HUES48 (cell line): ENCODE results near the gene HSD3B2.

ENCODE experiments used
- H3K27ac ChIP-seq: one replicate; pipeline ENCODE4 v1.7.0; 2013; ENCODE audit warnings: low read depth, low read length, inconsistent platforms
- H3K27me3 ChIP-seq: 2 replicates; pipeline ENCODE4 v1.6.1; 2013; ENCODE audit warnings: mild to moderate bottlenecking, low read length; ENCODE audit not compliant: control insufficient read depth, insufficient read depth
- H3K36me3 ChIP-seq: 2 replicates; pipeline ENCODE4 v1.6.1; 2013; ENCODE audit warnings: low read length; ENCODE audit not compliant: control insufficient read depth, insufficient read depth
- H3K4me1 ChIP-seq: 2 replicates; pipeline ENCODE4 v1.6.1; 2013; ENCODE audit warnings: mild to moderate bottlenecking, low read length; ENCODE audit not compliant: control insufficient read depth, insufficient read depth
- H3K4me3 ChIP-seq: 2 replicates; pipeline ENCODE4 v1.5.1; 2013; ENCODE audit warnings: mild to moderate bottlenecking, low read depth, low read length
- H3K9ac ChIP-seq: 2 replicates; pipeline ENCODE4 v1.6.1; 2013; ENCODE audit warnings: mild to moderate bottlenecking, low read depth, low read length, moderate library complexity
- H3K9me3 ChIP-seq: 2 replicates; pipeline ENCODE4 v1.6.1; 2013; ENCODE audit warnings: low read length; ENCODE audit not compliant: control insufficient read depth, insufficient read depth

Gene HSD3B2

GRCh38 chr1:119397986-119398385, 17.0 kb upstream of the HSD3B2 start:
- Histone ChIP-seq H3K36me3 (no peaks in the 10 kb centered on the region), H3K27me3 (no peaks in the 10 kb centered on the region), H3K9me3 (no peaks in the 10 kb centered on the region), H3K4me3 (no peak overlapping the region), H3K27ac (no peak overlapping the region), H3K4me1 (no peaks in the 10 kb centered on the region), H3K9ac (no peak overlapping the region)

- H3K27me3 ChIP-seq: no peaks in the 10 kb centered on the region
- H3K9ac ChIP-seq: no peak overlapping the region
- no peak overlapping the region for H3K4me3 ChIP-seq
- no peak overlapping the region for H3K27ac ChIP-seq
- no peaks in the 10 kb centered on the region for H3K36me3 ChIP-seq
- H3K4me1 ChIP-seq: no peaks in the 10 kb centered on the region
- H3K9me3 ChIP-seq: no peaks in the 10 kb centered on the region
Measured at GRCh38 chr1:119404736-119405135, 10.2 kb upstream of the HSD3B2 start.

GRCh38 chr1:119409731-119410130, 5.2 kb upstream of the HSD3B2 start:
- Histone ChIP-seq H3K9ac (no peak overlapping the region), H3K4me1 (no peaks in the 10 kb centered on the region), H3K9me3 (no peaks in the 10 kb centered on the region), H3K36me3 (no peaks in the 10 kb centered on the region), H3K4me3 (no peak overlapping the region), H3K27me3 (no peaks in the 10 kb centered on the region), H3K27ac (no peak overlapping the region)

DNA sequence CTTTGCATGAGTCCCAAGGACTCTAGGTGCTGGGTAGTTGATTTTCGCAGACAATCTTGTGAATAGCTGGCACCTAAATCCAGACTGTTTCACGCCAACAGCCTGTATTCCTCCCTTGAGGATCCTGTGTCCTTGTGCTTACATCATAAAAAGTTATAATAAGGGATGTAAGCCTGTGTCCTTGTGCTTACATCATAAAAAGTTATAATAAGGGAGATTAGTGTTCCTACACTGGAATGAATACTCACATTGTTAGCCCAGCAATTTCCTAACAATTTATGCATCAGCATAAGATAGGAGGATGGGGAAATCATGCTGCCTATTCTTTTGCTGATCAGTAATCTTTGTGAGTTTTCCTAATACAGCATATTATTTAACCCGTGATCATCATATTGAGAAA, 4.0 kb upstream of the HSD3B2 start:
- H3K9ac ChIP-seq: no peak overlapping the region
- H3K27ac ChIP-seq: no peak overlapping the region

GRCh38 chr1:119416006-119416640, 1.2 kb downstream of the HSD3B2 start:
- Histone ChIP-seq H3K27me3 (no peaks in the 10 kb centered on the region), H3K27ac (no peak overlapping the region), H3K9ac (no peak overlapping the region), H3K4me3 (no peak overlapping the region), H3K9me3 (no peaks in the 10 kb centered on the region), H3K36me3 (no peaks in the 10 kb centered on the region), H3K4me1 (no peaks in the 10 kb centered on the region)

More for the DNA sequence above, 4.0 kb upstream of the HSD3B2 start:
- Histone ChIP-seq H3K4me1 (no peaks in the 10 kb centered on the region), H3K36me3 (no peaks in the 10 kb centered on the region), H3K9me3 (no peaks in the 10 kb centered on the region), H3K27me3 (no peaks in the 10 kb centered on the region), H3K4me3 (no peak overlapping the region)

GRCh38 chr1:119419109-119419508, 4.2 kb downstream of the HSD3B2 start:
- no peaks in the 10 kb centered on the region for H3K9me3 ChIP-seq
- no peaks in the 10 kb centered on the region for H3K27me3 ChIP-seq
- H3K4me3 ChIP-seq: no peak overlapping the region
- no peaks in the 10 kb centered on the region; the same call in 1 of the 2 replicates for H3K4me1 ChIP-seq
- H3K36me3 ChIP-seq: no peaks in the 10 kb centered on the region
- no peak overlapping the region for H3K9ac ChIP-seq
- H3K27ac ChIP-seq: no peak overlapping the region

DNA sequence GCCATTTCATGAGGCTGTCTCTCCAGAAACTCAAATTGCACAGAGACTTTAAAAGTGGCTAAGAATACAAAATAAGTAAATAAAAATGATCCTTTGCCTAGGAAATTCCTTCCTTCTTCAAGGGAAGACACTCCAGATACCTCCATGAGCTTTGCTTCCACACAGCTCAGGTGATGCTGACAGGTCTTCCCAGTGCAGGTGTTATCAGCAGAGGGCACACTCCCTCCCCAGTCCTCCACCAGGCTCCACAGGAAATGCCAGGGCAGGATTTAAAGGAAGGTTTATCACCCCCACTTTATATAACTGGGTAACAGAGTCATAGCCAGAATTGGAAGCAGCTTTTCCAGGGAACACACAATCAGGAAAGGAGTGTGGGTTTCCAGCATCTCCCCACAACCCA, 5.7 kb downstream of the HSD3B2 start:
- Histone ChIP-seq H3K9ac (no peak overlapping the region), H3K27ac (no peak overlapping the region), H3K4me3 (no peak overlapping the region), H3K27me3 (no peaks in the 10 kb centered on the region), H3K4me1 (no peaks in the 10 kb centered on the region; the same call in 1 of the 2 replicates), H3K36me3 (no peaks in the 10 kb centered on the region), H3K9me3 (no peaks in the 10 kb centered on the region)

DNA sequence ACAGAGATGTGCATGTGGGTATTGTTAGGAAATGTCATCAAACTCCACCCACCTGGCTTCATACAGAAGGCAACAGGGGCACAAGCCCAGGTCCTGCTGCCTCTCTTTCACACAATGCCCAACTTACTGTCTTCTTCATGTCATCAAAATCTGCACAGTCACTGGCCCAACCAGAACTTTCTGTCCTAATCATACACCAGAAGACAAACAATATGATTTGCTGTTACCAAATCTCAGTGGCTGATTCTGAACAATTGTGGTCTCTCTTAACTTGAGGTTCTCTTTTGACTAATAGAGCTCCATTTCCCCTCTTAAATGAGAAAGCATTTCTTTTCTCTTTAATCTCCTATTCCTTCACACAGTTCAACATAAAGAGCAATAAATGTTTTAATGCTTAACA, 7.7 kb downstream of the HSD3B2 start:
- Histone ChIP-seq H3K27me3 (no peaks in the 10 kb centered on the region), H3K9ac (no peak overlapping the region), H3K4me1 (no peaks in the 10 kb centered on the region; the same call in 1 of the 2 replicates)

DNA sequence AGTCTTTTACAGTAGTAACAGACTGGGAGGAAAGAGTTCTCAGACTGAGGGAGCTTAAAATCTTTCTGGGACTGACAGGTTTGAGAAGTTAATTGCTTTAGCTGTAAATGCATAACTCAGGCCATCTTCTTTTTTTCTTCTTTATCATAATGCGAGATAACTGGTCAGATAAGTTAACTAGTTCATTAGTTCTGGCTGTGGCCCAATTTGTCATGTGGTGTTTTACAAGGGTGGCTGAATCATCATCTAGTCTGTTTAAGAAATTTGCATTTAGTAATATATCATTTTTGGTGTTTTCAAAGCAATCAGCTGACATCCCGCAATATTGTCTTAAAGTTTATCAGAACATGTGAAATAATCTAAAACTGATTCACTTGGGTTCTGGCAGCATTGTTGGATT, 14.0 kb downstream of the HSD3B2 start:
- Histone ChIP-seq H3K27me3 (no peaks in the 10 kb centered on the region), H3K36me3 (no peaks in the 10 kb centered on the region), H3K27ac (no peak overlapping the region), H3K4me3 (no peak overlapping the region), H3K4me1 (no peaks in the 10 kb centered on the region; the same call in 1 of the 2 replicates), H3K9ac (no peak overlapping the region), H3K9me3 (no peaks in the 10 kb centered on the region)

More for the DNA sequence above, 7.7 kb downstream of the HSD3B2 start:
- H3K4me3 ChIP-seq: no peak overlapping the region
- H3K36me3 ChIP-seq: no peaks in the 10 kb centered on the region
- no peaks in the 10 kb centered on the region for H3K9me3 ChIP-seq
- no peak overlapping the region for H3K27ac ChIP-seq

DNA sequence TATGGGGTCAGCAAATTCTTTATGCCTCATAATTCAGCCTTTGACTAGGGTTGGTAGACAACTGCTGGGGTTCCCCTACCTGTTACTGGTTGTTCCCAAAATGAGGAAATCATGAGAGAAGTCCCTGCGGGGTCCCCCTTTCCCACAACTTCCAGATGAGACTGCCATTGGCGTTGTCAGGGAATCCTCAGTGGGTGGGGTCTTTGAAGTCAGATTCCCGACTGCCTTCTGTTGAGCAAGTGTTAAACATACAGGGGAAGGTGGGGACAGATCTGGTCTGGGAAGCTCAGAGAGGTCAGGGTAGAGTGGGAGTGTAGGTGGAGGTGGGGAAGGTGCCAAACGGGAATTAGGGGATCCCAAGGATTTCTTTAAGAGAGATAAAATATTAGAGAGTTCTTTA, 14.7 kb downstream of the HSD3B2 start:
- H3K36me3 ChIP-seq: no peaks in the 10 kb centered on the region
- H3K9ac ChIP-seq: no peak overlapping the region
- no peak overlapping the region for H3K27ac ChIP-seq
- no peaks in the 10 kb centered on the region for H3K27me3 ChIP-seq
- no peak overlapping the region for H3K4me3 ChIP-seq
- no peaks in the 10 kb centered on the region for H3K9me3 ChIP-seq
- no peaks in the 10 kb centered on the region; the same call in 1 of the 2 replicates for H3K4me1 ChIP-seq

DNA sequence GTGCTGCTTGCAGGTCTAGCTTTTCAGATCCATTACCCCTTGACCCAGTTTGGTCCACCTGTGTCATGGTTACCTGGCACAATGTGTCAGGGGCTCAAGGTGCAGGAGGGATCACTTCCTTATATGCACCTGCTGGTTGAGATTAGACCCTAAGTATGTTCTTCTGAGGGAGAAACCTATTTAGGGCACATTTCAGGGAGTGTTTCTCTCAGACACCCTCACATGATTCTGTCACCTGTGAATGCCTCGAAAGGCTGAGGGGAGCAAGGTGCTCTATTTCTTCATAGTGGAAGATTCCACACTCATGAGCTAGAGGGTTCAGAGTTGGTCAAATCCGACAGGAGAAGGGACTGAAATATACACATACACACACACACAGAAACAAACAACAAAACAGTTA, 15.5 kb downstream of the HSD3B2 start:
- Histone ChIP-seq H3K4me1 (no peaks in the 10 kb centered on the region; the same call in 1 of the 2 replicates), H3K27me3 (no peaks in the 10 kb centered on the region), H3K9me3 (no peaks in the 10 kb centered on the region), H3K9ac (no peak overlapping the region), H3K27ac (no peak overlapping the region), H3K36me3 (no peaks in the 10 kb centered on the region), H3K4me3 (no peak overlapping the region)
